Dedifferentiated amniotic fluid mesenchymal stem cell (primary cell): ENCODE results near the gene CCDC57.
"Not testable (repeated sequence)": the region's sequence is repeated elsewhere in the genome, so short reads cannot be mapped to it uniquely, and the experiment has no call there.

Experiments used
- DNase-seq: peaks from one replicate; pipeline ENCODE4 v3.0.0-alpha.2; 2016; ENCODE audit errors: extremely low spot score

The CCDC57 gene, protein sequence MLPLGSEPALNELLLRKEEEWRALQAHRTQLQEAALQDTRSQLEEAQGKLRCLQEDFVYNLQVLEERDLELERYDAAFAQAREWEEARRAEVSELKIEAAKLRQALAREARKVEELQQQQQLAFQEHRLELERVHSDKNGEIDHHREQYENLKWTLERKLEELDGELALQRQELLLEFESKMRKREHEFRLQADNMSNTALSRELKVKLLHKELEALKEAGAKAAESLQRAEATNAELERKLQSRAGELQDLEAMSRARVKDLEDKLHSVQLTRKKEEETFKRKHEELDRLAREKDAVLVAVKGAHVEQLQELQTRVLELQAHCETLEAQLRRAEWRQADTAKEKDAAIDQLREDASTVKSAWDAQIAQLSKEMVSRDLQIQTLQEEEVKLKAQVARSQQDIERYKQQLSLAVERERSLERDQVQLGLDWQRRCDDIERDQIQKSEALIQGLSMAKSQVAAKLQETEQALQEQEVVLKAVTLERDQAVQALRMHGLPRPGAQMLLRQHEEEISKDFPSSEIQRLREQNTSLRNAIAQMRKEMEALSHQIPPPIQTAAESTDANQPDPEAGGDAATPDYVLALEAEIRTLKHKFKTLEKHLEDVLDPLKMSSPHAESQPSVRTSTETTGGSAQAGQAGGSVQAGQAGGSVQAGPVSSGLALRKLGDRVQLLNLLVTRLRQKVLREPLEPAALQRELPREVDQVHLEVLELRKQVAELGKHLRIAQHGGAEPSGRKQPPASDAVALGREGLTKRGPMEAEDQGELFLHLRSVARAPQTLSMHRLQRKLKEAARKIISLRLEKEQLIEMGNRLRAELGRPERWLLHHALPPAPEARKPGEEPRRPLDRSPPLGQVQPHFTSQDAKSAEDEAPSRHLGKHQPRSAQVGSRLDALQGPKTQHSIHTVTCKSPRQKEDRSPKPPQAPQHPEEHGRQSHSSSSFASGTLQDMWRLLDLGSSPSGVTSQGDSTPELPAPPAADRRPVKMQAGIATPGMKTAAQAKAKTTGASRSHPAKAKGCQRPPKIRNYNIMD

DNA sequence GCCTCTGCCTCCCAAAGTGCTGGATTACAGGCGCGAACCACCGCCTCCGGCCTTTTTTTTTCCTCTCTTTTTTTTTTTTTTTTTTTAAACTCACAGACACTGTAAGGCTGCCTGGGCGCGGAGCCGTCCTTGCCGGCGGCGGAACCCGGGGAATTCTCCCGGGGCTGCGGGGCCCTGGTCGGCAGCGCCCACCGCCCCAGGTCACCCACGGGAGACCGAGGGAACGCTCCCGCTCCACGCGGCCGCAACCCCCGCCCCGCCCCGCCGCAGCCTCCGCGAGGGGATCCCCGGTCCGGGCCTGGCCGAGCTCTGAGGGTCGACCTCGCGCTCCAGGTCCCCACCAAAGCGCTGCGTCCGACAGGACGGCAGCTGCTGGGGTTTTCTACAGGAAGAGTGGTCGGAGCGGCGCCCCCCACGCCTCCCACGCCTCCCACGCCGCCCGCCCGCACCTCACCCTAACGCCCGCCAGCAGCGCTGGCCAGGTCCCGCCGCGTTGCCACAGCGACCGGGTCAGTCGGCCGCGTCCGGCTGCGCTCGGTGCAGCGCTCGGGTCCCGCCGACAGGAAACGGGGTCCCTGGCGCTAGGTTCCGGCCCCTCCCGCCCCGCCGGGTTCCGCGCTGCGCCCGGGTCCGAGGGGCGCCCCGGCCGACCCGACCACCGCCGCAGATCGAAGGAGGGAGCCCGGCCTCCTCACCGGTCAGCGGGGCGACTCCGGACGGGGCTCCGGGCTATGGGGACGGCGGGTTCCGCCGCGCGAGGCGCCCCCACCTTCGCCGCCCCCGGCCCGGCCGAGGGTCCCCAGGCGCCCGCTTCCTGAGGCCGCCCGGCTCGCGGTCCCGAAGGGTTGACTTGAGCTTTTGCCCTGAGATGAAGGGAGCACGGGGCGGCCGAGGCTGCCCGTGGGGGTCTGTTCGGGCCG is at the start of gene CCDC57:
CCDC57 (minus strand) TSS at position 512 of the 920 bp plus-strand sequence. CDS start 10,898 bp downstream, outside the sequence.
- peak; percentile 43 for DNase-seq

- no peak for DNase-seq
Observed at GRCh38 chr17:82262344-82262743, 49.7 kb upstream of the CCDC57 start.

- not testable (repeated sequence) for DNase-seq
Observed at GRCh38 chr17:82259972-82260961, 47.6 kb upstream of the CCDC57 start.

- no peak for DNase-seq
Observed at GRCh38 chr17:82258555-82258954, 45.9 kb upstream of the CCDC57 start.

DNA sequence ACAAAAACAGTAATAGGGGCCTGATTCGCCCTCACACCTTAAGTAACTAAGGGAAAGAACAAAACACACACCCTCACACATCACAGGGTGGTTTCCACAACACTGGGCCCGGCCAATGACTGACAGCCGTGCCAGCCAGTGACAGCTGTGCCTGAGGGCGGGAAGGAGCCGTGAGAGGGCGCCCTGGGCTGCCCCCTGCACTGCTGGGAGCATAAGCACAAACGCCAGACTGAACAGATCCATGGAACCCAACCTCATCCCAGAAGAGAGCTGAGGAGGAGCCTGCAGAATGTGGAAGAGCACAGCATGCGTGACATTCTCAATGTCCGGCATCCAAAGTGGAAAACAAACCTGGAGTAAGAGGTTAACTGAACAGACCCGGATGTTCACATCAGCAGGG is 44.8 kb upstream of the CCDC57 start:
- no peak for DNase-seq

DNA sequence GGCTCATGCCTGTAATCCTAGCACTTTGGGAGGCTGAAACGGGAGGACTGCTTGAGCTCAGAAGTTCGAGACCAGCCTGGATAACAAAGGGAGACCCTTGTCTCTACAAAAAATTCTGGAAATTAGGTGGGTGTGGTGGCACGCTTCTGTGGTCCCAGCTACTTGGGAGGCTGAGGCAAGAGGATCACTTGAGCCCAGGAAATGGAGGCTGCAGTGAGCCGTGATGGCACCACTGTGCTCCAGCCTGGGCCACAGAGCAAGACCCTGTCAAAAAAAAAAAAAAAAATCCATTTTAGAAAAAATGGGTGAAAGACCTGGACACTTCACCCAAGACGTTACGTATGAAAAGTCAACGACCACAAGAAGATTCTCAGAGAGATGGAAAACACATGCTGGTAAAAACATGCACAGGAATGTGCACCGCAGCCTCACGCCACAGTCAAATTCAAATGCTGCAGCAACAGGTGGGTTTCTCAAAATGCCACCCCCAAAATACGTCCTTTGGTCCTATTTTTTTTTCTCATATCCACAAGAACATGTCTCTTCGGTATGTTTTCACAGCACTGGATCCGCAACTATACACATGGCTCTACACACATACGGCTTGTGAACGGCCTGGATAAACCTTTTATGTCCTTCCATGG is 43.7 kb upstream of the CCDC57 start:
- DNase-seq, result no peak

DNA sequence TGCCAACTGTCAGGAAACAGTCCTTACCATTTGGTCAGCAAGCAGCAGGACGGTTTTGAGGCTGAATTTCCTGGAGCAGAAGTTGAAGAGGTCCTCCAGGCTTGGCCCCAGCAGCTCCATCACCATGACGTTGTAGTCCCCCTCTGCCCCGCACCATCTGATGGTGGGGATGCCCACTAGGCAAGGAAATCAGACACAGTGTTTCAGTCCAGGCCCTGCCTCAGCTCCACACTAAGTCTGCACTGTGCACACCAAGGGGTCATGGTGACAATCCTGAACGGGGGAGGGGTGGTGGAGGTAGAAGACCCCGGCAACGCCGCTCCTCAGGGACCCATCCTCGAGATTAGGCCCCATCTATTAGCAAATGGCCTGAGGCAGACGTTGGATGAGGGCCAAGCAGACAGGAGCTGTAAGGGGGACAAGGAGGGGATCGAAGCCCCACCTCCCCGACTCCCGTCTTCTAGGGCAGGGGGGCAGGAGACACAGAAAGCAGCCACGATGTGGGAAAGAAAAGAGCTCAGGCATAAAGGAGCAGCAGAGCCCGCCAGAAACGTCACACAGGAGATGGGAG is 42.8 kb upstream of the CCDC57 start:
- no peak for DNase-seq

DNA sequence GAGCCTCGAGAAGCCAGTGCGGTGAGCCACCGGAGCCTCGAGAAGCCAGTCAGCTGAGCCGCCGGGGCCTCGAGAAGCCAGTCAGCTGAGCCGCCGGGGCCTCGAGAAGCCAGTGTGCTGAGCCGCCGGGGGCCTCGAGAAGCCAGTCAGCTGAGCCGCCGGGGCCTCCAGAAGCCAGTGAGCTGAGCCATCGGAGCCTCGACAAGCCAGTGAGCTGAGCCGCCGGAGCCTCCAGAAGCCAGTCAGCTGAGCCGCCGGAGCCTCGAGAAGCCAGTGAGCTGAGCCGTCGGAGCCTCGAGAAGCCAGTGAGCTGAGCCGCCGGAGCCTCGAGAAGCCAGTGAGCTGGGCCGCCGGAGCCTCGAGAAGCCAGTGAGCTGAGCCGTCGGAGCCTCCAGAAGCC is 42.1 kb upstream of the CCDC57 start:
- DNase-seq, result not testable (repeated sequence)

- not testable (repeated sequence) for DNase-seq
Observed at GRCh38 chr17:82254096-82254495, 41.5 kb upstream of the CCDC57 start.

DNA sequence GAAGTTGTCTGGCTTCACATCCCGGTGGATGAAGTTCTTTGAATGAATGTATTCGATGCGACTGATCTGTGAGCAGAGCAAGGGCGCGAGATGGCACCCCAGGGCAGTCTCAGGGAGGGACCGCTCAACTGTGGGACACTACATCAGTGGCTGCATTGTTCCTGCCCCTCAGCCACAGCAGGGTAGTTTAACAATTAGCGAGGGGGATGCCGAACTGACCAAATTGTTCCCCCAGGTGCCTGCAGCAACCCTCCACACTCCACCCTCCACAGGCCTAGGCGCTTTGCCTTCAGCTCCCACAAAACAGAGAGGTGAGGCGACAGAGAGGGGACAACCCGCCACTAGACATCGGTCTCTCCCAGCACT is 40.5 kb upstream of the CCDC57 start:
- DNase-seq, result no peak

GRCh38 chr17:82252511-82253178 is 40.0 kb upstream of the CCDC57 start:
- DNase-seq, result no peak

GRCh38 chr17:82250868-82251500 is 38.3 kb upstream of the CCDC57 start:
- no peak for DNase-seq

DNA sequence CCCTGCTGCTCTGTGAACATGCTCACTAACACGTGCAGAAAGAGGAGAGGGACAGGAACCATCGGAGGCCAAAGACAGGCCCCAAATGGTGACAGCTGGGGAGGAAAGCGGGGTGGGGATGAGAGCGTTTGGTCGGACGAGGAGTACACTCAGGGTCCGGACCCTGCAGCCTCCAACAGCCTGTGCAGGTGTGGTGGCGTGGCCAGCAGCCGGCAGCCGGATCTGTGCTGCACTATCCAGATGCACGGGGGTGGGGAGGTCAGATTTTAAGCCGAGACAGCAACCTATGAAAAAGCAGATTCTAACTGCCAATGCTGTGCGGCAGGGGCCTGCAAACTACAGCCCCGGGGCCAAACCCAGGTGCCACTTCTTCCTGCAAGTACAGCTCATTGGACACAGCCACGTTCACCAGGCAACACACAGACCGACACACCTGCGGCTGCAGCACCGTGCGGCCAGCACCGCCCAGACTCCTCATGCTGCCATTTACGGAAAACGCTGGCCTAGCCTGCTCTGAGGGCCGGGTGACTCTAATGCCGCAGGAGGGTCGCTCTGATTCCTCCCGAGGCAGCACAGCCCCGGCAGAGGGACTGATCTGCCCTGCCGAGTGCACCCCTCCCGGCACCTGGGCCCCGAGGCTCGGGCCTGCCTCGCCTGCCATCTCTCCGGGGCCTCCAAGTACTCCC is 37.4 kb upstream of the CCDC57 start:
- DNase-seq, result no peak

DNA sequence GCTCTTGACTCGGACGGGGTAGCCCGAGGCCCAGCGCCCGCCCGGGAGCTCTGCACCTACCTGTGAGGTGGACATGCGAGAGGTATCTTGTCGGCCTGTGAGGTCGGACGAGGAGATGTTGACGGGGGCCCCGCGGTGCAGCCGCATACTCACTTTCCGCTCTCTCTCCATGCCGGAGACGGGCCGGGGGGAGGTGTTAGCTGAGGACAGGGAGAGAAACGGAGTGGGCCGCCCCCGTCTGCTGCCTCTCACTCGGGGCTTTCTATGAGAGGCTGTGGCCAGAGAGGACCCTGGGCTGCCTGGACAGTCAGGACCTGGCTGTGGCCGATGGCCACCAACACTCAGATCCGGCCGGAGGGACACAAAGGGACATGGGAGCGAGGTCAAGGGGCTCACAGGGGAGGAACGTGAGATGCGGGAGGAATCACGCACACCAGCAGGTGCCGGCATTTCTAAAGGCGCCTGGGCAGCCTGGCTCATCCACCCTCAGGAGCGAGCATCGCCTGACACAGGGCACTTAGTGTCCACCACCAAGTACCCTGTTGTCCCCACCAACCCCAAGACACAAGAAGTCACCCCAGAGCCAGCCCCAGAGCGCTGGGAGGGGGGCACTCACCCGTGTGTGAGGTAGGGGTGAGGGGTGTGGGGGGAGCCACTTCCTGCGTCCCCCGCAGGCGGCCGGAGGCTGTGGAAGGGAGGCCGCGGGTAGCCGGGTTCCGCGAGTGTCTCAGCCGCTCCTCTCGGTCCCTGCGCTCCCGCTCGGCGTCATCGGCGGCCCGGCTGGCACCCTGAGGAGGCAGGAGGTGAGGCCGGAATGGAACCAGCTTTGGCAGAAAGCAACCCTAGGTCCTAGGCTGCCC is 36.4 kb upstream of the CCDC57 start:
- no peak for DNase-seq

GRCh38 chr17:82247856-82248671 is 35.4 kb upstream of the CCDC57 start:
- DNase-seq, result no peak
